HG02588 (cell line): ENCODE measurements around the gene PPP6R2.

Experiments
- ATAC-seq: cut with Tn5 transposase; IDR thresholded peaks from one replicate; pipeline ENCODE4 v1.9.1; 2021; ENCODE audit warnings: mild to moderate bottlenecking, moderate library complexity; ENCODE audit not compliant: unreplicated experiment

PPP6R2 gene

DNA sequence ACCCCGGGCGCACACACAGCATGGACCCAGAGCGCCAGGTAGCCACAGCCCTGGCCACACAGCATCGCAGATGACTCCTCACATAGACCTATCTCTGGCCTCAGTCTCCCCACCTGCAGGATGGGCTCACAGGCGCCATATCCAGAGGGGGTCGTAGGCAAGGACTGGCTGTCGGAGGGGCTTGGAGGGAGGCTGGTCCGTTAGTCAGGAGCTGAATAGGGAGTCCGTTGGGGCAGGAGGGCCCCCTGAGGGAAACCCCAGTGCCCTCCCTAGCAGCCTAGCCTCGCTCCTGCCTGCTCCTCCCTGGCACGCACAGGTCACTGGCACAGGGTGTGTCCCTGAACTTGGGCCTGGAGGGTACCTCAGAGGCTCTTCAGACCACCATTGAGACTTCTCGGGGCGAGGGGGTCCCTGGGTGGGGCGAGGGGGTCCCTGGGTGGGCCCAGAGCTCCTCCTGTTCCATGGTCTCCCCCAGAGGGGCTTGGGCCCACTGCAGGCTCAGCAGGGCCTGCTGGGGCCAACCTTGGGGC lies 37.7 kb upstream of the PPP6R2 start:
- peak; percentile 3 for ATAC-seq

DNA sequence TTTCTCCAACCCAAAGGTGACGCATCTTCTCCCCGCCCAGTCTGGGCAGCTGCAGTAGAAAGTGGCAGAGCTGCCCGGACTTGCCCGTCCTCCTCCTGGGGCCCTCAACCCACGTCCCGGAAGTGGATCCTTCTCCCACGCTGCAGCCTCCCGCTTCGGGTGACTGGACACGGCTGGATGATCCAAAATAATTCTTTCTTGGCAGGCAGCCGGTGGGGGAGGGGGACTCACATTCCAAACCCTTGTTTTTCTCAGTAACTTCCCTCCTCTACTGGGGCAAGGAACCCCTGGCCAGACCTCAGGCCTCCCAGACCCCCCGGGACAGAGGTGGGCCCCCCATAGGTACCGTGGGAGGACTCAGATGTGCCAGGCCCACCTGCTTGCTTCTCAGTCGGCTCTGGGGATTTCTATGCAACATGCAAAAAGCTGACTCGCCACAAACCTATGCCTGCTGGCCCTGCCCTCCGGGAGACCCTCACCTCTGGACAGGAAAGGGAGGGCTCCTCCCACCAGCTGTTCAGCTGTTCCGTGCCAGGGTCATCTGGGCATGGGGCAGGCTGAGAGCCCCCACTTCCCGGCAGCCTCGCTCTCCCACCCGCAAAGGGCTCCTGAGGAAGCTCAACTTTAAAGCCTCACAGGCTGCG lies 37.1 kb upstream of the PPP6R2 start:
- ATAC-seq, result peak; percentile 43

DNA sequence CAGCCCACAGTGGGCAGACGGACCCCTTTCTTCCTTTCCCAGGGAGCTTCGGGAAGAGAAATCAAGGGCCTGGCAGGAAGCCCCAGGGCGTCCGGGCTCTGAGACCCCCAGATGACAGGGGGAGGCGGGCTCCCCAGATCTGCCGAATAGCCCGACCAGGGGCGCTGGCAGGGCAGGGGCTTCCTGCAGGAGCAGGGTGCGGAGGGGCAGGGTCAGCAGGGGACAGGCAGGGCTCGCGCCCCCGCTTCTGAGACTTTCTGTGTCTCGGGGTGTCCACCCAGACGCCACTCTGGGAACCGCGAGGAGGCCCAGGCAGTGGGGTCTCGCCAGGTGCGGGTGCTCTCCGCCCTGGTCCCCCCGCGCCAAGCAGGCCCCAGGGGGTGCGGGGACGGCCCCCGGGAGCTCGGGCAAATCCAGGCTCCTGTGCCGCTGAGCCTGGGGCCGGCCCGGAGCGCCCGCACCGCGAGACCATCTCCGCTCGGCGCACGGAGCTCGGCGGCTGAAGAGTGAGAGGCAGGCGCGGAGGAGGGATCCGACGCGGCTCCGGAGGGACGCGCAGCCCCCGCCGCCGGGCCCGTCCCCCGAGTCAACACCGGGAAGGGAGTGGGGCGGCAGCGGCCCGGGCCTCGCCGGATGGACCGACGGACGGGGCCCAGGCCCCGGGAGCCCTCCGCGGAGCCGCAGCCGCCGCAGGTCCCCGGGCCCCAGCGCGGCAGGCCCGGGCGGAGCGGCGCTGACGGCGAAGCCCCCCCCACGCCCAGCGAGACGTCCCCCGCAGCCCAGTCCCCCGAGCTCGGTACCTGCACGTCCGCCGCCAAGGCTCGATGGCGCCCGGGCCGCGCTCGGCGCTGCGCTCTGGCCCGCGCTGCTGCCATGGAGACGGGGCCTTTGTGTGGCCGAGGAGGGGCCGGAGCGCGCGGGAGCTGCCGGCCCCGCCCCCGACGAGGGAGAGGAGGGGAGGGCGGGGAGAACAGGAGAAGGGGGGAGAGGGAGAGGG lies 36.1 kb upstream of the PPP6R2 start, which contains the start of gene PLXNB2:
Gene PLXNB2, minus strand, starts transcription at position 894 of the 997 bp plus-strand sequence. CDS start 17,062 bp downstream, outside the sequence.
- no peak for ATAC-seq

DNA sequence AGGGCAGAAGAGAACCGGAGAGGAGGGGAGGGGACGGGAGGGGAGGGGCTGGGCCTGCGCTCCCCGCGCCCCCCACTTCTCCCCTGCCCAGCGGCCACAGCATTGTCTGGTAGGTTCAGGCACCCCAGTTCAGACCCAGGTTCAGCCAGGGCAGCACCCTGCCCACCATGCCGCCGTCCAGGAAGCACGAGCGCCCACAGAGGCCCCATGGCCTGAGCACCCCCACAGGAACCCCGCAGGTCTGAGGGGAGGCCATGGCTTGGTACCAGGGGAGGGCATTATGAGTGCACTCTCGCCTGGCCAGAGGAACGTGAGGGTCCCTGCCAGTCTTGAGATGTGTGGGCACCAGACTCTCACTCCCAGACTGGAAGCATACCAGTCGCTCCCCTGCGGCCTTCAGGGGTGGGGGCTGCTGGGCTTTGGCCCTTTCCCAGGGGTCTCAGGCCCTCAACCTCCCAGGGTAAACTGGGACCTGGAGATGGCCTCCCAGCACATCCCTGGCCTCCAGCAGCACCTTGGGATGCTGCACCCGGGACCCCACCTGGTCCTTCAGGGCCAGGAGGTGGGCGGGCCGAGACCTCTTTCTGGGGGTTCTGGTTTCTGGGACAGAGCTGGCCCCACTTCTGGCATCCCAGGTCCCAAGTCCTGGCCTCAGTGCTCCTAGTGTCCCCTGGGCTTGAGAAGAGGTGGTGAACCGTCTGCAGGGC lies 35.1 kb upstream of the PPP6R2 start:
- ATAC-seq, result no peak

DNA sequence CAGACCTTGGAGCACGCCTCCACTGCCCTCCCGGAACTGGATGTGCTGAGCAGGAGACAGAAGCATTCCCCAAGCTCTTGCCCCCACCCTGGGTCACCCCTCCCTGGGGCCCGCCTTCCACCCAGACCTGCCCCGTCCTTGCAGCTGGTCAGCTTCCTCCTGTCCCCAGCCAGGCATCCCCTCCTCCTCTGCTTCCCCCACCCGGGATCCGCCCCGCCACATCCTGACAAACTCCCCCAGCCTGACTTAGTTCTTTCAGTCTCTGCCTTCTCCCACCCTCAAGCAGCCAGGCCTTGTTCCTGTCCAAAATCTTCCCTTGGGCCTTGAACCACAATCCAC lies 34.6 kb upstream of the PPP6R2 start:
- no peak for ATAC-seq

DNA sequence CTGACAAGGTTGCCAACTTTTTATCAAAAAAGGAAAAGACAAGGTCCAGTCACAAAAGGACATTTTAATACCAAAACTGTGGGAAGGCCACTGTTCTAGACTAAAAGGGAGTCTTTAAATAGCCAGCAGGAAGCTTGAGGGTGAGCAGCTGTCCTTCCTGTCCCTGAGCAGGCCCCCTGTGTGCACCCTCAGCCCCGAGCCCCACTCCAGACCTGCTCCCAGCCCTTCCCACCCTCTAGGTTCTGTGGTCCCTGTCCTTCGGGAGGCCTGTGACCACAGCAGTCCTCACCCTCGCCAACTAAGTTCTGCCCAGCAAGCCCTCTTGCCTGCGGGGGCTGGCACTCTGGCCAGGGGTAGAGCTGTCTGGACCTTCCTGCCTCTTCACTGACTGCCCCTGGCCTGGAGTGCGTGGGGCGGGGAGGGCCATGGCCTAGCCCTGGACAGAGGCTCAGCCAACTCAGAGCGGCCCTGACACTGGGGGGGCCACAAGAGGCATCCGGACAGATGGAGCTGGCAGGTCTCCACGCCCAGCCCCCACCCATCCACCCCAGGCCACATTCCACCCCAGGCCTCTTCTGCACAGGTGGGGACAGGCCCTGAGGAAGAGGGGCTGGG lies 34.0 kb upstream of the PPP6R2 start:
- no peak for ATAC-seq

DNA sequence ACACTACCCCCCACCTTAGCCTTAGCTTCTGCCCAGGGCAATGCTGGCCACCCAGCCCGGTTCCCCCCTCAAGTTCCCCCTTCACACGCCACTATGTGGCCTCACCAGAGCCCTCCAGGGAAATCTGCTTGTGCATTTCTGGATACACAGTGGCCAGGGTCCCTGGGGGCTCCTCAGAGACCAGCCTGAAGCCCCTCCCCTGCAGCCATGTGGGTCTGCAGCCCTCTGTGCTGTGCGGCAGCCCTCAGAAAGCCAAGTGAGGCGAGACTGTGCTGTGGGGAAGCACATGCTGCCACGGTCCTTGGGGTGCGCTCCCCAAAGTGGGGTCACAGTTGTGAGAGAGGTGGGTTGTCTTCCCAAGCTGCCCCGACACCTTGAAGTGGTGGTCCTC lies 33.5 kb upstream of the PPP6R2 start:
- ATAC-seq, result no peak

DNA sequence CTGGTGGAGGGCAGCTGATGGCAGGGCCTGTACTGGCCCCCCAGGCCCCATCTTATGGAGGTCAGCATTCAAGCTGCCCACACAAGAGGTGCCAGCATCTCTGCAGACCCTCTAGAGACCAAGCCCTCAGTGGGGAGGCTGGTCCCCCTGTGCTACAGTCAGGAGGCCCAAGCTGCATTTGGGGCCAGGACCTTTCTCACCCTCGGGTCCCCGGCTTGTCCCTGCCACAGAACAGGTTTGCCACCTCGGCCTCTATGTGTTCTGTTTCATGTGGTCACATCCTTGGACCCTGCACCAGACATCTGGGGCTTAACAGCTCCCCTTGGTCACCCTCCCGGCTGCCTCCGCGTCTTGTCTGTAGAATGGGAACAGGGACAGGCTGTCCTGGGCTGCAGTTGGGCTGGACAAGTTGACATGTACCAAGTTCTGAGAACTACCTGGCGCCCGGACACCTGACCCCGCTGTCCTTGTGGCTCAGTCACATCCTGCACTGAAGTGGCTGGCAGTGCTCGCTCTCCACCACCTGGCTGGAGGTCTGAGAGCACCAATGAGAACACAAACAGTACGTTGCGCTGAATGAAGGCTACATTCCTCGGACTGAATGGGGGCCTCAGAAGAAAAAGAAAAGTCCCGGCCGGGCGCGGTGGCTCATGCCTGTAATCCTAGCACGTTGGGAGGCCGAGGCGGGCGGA lies 33.0 kb upstream of the PPP6R2 start:
- no peak for ATAC-seq

DNA sequence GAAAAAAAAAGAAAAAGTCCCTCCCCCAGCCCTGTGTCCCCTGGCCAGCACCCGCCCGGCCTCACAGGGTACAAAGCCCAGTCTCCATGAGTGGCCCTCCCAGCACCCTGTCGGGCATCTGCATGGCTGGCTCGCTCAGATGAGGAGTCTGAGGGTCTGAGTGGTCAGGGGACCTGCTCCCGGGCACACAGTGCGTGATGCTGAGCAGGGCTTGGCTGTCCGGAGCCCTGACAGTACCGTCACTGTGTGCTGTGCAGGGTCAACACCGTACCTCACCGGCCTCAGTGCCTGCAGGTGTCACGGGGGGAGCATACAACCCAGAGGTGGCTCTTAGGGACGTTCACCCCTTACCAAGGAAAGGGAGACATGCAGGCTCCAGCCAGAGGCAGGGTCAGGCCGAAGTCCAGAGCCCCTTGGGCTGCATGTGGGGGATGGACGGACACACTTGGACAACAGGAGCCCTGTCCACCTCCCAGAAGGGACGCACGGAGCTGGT lies 32.1 kb upstream of the PPP6R2 start:
- no peak for ATAC-seq

DNA sequence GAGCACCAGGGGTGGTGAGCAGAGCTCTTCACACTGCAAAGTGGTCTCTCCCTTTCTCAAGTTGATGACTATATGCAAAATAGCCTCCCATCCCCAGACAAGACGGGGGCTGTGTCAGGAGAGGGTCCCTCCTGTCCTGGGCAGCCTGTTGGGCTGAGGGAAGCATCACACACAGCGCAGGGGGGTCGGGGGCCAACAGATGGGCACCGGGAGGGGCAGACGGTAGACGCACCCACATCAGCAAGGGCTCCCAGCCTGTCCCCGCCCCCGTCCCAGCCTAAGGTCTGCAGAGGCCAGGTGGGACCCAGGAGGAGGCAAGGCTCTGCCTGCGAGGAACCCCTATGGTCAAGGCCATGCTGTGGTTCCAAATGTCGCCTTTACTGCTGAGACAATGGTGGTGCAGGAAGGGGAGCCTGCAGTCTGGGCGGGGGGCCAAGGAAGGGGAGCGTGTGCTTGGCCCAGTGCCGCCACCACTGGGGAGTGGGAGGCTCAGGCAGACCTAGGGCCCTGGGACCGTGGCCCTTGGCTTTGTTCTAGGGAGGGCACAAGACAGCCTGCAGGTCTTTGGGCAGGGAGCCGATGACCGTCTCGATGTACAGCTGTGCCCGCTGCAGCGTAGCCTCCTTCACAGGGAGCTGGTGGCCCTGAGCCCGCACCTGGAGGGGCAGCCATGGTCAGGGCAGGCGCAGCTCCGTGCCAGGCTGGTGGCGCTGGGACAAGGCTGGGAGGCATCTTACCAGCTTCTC lies 31.3 kb upstream of the PPP6R2 start:
- ATAC-seq, result no peak

DNA sequence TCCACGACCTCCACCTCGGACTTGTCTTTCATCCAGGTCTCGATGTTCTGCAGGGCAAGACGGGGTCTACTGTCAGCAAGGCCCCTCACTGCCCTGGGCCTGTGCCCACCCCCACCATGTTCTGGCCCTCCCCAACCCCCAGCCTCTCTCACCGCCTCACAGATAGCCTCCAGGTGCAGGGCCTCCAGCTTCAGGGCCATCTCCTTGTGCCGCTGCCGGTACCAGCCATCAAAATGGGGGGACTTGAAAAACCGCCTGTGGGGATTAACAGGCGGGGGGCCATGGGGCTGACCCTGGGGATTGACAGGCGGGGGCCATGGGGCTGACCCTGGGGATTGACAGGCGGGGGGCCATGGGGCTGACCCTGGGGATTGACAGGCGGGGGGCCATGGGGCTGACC lies 30.8 kb upstream of the PPP6R2 start:
- no peak for ATAC-seq

DNA sequence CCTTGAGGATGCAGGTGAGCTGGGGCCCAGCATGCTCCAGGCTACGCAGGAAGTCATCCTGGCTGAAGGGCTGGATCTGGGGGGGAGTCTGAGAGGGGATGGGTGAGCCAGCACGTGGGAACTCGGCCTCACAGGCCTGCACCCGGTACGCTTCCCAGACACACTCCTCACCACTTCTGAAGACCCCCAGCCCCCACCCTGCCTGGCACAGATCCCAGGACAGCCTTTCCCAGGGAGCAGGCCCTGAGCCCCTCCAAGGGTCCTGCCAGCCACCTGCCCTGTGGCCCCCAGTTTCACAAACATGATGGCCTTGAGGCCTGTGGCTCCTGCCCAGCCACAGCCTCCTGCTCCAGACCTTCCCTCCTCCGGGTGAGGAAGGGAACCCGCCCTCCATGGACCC lies 30.1 kb upstream of the PPP6R2 start:
- no peak for ATAC-seq

DNA sequence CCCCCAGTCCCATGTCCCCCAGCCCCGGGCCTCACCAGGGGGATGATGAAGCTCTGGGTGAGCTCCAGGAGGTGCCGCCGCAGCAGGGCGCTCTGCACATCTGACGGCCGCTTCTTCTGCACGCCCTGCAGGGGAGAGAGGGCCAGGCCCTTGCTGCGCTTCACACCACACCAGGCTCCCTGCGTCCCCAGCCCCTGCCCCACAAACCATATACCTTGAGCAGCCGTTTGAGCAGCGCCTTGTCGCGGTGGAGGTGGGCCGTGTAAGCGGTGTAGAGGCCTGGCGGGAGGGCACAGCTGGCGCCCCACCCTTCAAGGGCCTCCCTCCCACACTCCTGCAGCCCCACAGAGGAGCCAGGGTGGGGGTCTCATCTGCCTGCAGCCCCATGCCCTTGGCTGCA lies 29.5 kb upstream of the PPP6R2 start:
- no peak for ATAC-seq

DNA sequence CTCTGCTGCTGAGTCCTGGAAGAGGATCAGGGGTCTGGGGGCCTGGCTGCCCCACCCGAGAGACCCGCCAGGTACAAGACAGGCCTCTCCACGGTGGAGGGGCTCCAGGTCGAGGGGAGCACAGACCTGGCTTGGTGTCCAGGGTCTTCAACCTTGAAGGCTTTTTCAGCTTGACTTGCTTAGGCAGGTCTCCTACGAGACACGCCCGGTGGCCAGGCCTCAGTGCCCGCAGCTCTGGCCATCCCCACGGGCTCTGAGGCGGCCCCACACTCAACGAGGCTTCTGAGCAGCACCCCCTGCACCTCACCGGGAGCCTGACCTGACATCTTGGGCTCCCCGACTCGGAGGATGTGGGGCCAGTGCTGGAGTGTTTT lies 29.1 kb upstream of the PPP6R2 start:
- no peak for ATAC-seq

DNA sequence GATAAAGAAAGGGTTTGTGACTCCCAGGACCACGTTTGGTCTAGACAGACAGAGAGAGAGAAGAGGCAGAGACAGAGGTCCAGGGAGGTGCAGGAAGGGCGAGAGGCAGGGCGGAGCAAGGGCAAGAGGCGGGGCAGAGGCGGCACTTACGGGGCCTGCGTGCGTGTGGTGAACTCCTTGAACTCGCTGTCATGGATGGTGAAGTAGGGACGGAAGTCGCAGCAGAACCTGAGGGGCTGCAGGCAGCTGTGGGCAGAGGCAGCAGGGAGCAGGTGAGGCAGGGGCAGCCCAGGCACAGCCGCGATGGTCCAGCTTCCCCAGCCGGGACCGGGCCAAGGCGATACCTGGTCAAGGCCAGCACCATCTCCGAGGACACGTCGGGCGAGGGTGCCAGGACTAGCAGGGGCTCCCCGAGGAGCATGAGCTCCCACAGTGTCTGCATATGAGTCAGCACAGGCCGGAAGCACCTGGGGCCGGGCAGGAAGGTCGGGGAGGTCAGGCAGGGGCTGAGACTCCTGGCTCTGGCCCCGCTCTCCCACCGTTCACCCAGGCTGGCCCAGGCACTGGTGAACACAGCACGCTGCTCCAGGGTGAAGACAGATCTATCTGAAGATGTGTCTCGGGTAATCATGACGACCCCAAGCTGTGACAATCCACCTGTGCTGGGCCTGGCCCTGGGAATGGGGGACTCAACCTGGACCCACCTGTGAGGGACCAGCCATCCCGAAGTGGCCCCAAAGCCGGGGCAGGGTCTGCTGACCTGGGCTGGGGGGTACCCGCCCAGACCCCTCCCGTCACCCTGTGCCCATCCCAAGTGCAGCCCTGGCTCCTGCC lies 28.5 kb upstream of the PPP6R2 start:
- ATAC-seq, result peak; percentile 67

DNA sequence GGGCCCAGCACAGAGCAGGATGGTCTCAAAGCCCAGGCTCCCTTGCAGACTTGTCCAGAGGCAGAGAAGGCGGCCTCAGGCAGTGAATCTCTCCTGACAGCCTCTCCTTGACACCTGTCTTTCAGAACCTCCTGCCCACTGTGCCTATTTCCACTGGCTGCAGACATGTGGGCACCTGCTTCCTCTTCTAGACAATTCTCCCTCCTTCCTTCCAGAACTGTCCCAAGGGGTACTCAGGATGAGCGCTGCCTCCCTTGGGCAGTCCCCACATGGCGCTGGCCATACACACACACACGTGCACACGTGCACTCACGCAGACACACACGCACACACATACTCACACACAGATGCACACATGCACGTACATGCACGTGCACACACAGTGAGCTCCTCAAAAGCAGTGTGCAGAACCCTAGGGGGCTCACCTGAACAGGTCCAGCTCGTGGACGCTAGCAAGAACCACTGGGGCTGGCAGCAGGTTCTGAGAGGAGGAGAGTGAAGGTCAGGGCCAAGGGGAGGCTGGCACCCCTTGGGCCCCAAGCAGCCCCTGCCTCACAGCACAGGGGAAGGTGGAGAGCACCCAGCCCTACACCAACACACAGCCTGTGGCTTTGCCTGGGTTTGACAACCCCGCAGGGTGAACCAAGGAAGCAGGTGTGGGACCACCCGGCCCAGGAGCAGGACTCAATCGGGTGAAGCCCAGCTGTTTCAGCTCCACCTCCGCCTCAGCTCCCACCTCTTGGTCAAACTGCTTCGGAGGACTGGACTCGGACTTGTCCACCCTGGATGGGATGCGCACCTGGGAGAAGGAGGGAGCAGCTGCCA lies 27.6 kb upstream of the PPP6R2 start:
- ATAC-seq, result peak; percentile 14

DNA sequence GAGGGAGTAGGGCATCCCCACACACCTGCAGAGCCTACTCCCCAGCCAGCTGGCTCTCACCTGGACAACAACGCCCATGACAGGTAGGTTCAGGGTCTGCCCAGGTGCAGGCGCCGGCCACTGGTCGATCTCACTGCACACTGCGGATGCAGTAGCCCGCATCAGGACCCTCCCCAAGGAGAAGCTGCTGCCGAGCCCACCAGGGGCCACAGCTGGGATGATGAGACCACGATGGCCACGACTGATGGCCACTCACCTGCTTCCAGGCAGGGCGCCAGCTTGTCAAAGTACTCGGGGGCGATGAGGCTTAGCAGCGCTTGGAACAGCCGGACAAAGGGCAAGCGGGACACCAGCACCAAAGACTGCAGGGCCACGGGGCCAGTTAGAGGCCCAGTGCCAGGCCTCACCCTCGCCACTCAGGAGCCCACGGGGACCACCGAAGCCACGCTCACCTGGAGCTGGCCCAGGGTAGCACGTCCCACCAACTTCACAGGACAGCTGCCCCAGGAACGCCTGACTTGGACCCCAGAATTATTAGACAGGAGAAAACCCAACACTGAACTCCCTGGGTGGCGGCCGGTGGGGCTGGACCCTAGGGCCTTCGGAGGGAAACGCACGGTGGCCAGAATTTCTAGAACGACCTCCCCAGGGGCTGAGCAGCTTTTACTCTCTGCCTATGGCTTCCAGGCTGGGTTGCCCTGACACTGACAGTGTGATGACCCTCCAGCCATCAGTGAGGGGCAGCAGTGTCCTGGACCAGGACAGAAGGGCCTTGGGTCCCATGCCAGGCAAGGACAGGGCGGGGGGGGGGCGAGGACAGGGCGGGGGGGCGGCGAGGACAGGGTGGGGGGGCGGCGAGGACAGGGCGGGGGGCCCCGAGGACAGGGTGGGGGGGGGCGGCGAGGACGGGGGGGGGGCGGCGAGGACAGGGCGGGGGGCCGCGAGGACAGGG lies 26.7 kb upstream of the PPP6R2 start:
- ATAC-seq, result no peak
